Activated CD4-positive, alpha-beta T cell treated with anti-CD3 and anti-CD28 coated beads, Interleukin-2, amount 10 ng/mL, durations not matched to agents 7 days and 5 days (primary cell): ENCODE results near the gene ZBTB46. TPM values are rescaled to one million over a fixed set of nuclear protein-coding genes. Genes with fewer than 3 reads are reported as not detected.

Experiments used
- CTCF ChIA-PET: fragments of 350-600 bp; sonication (Branson Sonifier 250); formaldehyde crosslinking; loops from one replicate; lab custom pipeline; 2021; ENCODE audit warnings: antibody characterized with exemption; lab: Charles Lee
- POLR2A ChIA-PET: fragments of 350-600 bp; sonication (Branson Sonifier 250); formaldehyde crosslinking; loops from one replicate; lab custom pipeline; 2021; ENCODE audit warnings: antibody characterized with exemption; lab: Charles Lee
- DNase-seq: peaks from one replicate; pipeline ENCODE4 v3.0.0-alpha.2; 2020
- H3K27ac Mint-ChIP-seq: one replicate; pipeline ENCODE4 v1.8.0; 2021; ENCODE audit warnings: mild to moderate bottlenecking, moderate library complexity, mixed read lengths
- H3K27me3 Mint-ChIP-seq: one replicate; pipeline ENCODE4 v1.8.0; 2021; ENCODE audit warnings: mixed read lengths
- H3K36me3 Mint-ChIP-seq: one replicate; pipeline ENCODE4 v1.8.0; 2021; ENCODE audit warnings: low read depth, mixed read lengths
- H3K4me1 Mint-ChIP-seq: one replicate; pipeline ENCODE4 v1.8.0; 2021; ENCODE audit warnings: mixed read lengths
- H3K4me3 Mint-ChIP-seq: one replicate; pipeline ENCODE4 v1.8.0; 2021; ENCODE audit warnings: mild to moderate bottlenecking, moderate library complexity, mixed read lengths
- H3K9me3 Mint-ChIP-seq: one replicate; pipeline ENCODE4 v1.8.0; 2021; ENCODE audit warnings: mixed read lengths
- total RNA-seq, 2 experiments: library from RNA; stranded (reverse); gene quantifications; one replicate each; pipeline ENCODE4 v1.2.3, GENCODE V29; 2021

Gene ZBTB46
- total RNA-seq, 2 experiments from 2014 or later, result not detected

DNA sequence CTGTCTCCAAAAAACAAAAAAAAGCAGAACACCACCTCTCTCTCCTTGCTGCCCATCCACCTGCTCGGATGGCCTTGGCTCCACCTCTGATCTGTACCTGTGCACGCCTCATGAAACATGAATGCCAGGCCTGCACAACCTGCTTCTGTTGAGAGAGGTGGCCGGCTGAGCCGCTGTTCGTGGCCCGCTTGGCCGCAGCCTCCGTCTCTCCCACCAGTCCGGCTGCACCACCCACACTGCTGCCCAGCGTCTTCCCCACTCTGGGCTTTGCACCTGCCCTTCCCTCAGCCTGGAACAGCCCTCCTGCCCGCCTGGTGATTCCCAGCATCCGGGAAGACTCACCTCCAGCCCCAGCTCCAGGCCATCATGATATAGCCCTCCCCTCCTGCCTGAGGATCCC, 12.2 kb upstream of the ZBTB46 start:
- H3K27me3 Mint-ChIP-seq, result peaks cover 40% of the 10 kb centered on the region
- peaks cover 17% of the 10 kb centered on the region for H3K4me1 Mint-ChIP-seq
- ChIA-PET CTCF (no interaction called here), POLR2A (no interaction called here)
- no peaks in the 10 kb centered on the region for H3K36me3 Mint-ChIP-seq
- no peak overlapping the region for H3K4me3 Mint-ChIP-seq
- H3K9me3 Mint-ChIP-seq, result no peaks in the 10 kb centered on the region
- DNase-seq, result no peak
- no peak overlapping the region for H3K27ac Mint-ChIP-seq

- Mint-ChIP-seq H3K36me3 (no peaks in the 10 kb centered on the region), H3K4me3 (no peak overlapping the region), H3K9me3 (no peaks in the 10 kb centered on the region), H3K27me3 (peaks cover 41% of the 10 kb centered on the region), H3K4me1 (peaks cover 19% of the 10 kb centered on the region), H3K27ac (no peak overlapping the region)
- DNase-seq, result no peak
- CTCF ChIA-PET, result interaction anchor here (1.0 kb wide), 1 partner anchor 13 kb away, joined by 3 read pairs; no protein-coding TSS in a partner anchor
- POLR2A ChIA-PET, result no interaction called here
Observed at GRCh38 chr20:63842258-63842657, 11.2 kb upstream of the ZBTB46 start.

GRCh38 chr20:63840405-63840828, 9.4 kb upstream of the ZBTB46 start:
- Mint-ChIP-seq H3K4me3 (no peak overlapping the region), H3K4me1 (peaks cover 19% of the 10 kb centered on the region), H3K36me3 (no peaks in the 10 kb centered on the region), H3K9me3 (no peaks in the 10 kb centered on the region), H3K27ac (no peak overlapping the region), H3K27me3 (peaks cover 35% of the 10 kb centered on the region)
- no peak for DNase-seq
- ChIA-PET CTCF (no interaction called here), POLR2A (no interaction called here)

- Mint-ChIP-seq H3K27ac (no peak overlapping the region), H3K27me3 (peaks cover 28% of the 10 kb centered on the region), H3K36me3 (no peaks in the 10 kb centered on the region), H3K4me1 (peaks cover 15% of the 10 kb centered on the region), H3K9me3 (no peaks in the 10 kb centered on the region), H3K4me3 (no peak overlapping the region)
- ChIA-PET CTCF (interaction anchor here (0.6 kb wide), 1 partner anchor 26 kb away, joined by 3 read pairs; no protein-coding TSS in a partner anchor), POLR2A (interaction anchor here (0.6 kb wide), 1 partner anchor 133 kb away, joined by 4 read pairs; no protein-coding TSS in a partner anchor)
- DNase-seq, result no peak
Observed at GRCh38 chr20:63839620-63840019, 8.6 kb upstream of the ZBTB46 start.

DNA sequence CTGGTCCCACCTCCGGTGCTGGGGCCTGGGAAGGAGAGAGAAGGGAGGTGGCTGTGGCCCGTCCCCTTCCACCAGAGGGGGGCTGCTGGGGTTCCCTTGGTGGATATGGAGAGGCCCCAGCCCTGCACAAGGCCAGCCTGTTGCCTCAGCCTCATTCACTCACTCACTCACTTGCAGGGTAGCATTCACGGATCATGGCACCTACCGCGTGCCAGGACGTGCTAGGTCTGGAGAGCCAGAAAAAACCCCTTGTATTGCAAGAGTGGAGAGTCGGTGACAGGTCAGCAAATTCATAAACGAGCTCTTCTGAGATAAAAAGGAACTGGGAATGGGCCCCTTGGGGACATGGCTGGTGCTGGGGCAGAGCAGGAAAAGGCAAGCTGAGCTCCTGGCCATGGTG, 6.4 kb upstream of the ZBTB46 start:
- Mint-ChIP-seq H3K27me3 (peaks cover 30% of the 10 kb centered on the region), H3K4me1 (peaks cover 5% of the 10 kb centered on the region), H3K27ac (no peak overlapping the region), H3K9me3 (no peaks in the 10 kb centered on the region), H3K4me3 (no peak overlapping the region), H3K36me3 (no peaks in the 10 kb centered on the region)
- ChIA-PET POLR2A (no interaction called here), CTCF (interaction anchor here (0.7 to 1.2 kb wide), 2 partner anchors 10 to 300 kb away, joined by 3 read pairs; no protein-coding TSS in a partner anchor)
- DNase-seq, result no peak

DNA sequence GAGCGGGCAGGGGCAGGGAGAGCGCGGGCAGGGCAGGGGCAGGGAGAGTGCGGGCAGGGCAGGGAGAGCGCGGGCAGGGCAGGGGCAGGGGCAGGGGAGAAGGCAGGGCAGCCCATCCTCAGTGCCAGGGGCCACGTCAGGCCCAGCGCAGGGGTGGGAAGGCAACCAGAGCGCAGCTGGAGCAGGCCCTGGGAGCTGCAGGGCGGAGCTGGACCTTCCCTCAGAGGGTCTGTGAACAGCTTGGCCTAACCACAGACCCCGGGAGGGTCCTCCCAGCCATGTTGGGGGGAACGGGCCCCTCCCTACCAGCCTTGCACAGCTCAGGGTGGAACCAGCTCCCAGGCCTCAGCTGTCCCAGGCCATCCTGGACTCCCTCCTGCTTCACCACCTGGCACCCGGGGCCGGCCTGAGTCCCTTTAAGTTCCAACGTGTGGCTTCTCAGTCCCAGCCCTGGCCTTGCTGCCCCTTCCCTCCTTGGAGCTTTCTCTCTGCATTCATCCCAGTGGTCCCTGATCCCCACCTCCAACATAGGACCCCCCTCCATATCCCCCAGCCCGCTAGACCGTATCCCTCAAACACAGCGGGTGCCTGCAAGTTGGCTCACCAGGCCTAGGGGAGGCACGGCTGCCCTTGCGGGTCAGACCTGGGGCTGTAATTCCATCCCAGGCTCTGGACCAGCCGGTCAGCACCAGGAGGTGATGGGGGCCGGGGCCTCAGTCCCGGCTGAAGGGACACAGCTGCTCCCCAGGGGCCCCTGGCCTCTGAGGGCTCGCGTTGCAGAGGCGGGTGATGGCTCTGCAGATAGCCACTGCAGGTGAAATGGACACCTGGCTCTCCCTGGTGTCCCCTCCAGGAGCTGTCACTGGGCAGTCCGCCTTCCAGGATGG, 5.6 kb upstream of the ZBTB46 start:
- H3K27me3 Mint-ChIP-seq, result peaks cover 29% of the 10 kb centered on the region
- H3K27ac Mint-ChIP-seq, result no peak overlapping the region
- peaks cover 2% of the 10 kb centered on the region for H3K4me1 Mint-ChIP-seq
- no peak for DNase-seq
- H3K36me3 Mint-ChIP-seq, result no peaks in the 10 kb centered on the region
- H3K9me3 Mint-ChIP-seq, result no peaks in the 10 kb centered on the region
- CTCF ChIA-PET, result interaction anchor here (0.5 to 0.7 kb wide), 3 partner anchors 27 to 299 kb away, joined by 3 read pairs; no protein-coding TSS in a partner anchor
- no peak overlapping the region for H3K4me3 Mint-ChIP-seq
- POLR2A ChIA-PET, result no interaction called here

GRCh38 chr20:63835021-63835858, 4.2 kb upstream of the ZBTB46 start:
- Mint-ChIP-seq H3K27ac (no peak overlapping the region), H3K9me3 (no peaks in the 10 kb centered on the region), H3K36me3 (no peaks in the 10 kb centered on the region), H3K4me1 (peaks cover 2% of the 10 kb centered on the region), H3K27me3 (peaks cover 25% of the 10 kb centered on the region), H3K4me3 (no peak overlapping the region)
- ChIA-PET CTCF (interaction anchor here (0.6 kb wide), 1 partner anchor 399 kb away, joined by 4 read pairs; no protein-coding TSS in a partner anchor), POLR2A (no interaction called here)
- no peak for DNase-seq

GRCh38 chr20:63834491-63834880, 3.4 kb upstream of the ZBTB46 start:
- H3K36me3 Mint-ChIP-seq, result no peaks in the 10 kb centered on the region
- POLR2A ChIA-PET, result no interaction called here
- no peak overlapping the region for H3K27ac Mint-ChIP-seq
- peaks cover 8% of the 10 kb centered on the region for H3K4me1 Mint-ChIP-seq
- H3K27me3 Mint-ChIP-seq, result peaks cover 31% of the 10 kb centered on the region
- no peak overlapping the region for H3K4me3 Mint-ChIP-seq
- CTCF ChIA-PET, result interaction anchor here (0.6 kb wide), 1 partner anchor 398 kb away, joined by 4 read pairs; no protein-coding TSS in a partner anchor
- H3K9me3 Mint-ChIP-seq, result no peaks in the 10 kb centered on the region
- no peak for DNase-seq

- POLR2A ChIA-PET, result no interaction called here
- Mint-ChIP-seq H3K27me3 (peaks cover 36% of the 10 kb centered on the region), H3K27ac (no peak overlapping the region), H3K36me3 (no peaks in the 10 kb centered on the region), H3K4me1 (peaks cover 10% of the 10 kb centered on the region), H3K9me3 (no peaks in the 10 kb centered on the region), H3K4me3 (no peak overlapping the region)
- no peak for DNase-seq
- CTCF ChIA-PET, result no interaction called here
Observed at GRCh38 chr20:63833776-63834490, 2.9 kb upstream of the ZBTB46 start.

- H3K4me3 Mint-ChIP-seq, result peak overlapping the region; percentile 25
- H3K36me3 Mint-ChIP-seq, result no peaks in the 10 kb centered on the region
- CTCF ChIA-PET, result no interaction called here
Observed at GRCh38 chr20:63831993-63832686, 1.1 kb upstream of the ZBTB46 start.

GRCh38 chr20:63831646-63831992, 555 bp upstream of the ZBTB46 start:
- no peak overlapping the region for H3K27ac Mint-ChIP-seq
- H3K27me3 Mint-ChIP-seq, result peaks cover 42% of the 10 kb centered on the region
- no peaks in the 10 kb centered on the region for H3K9me3 Mint-ChIP-seq
- H3K4me3 Mint-ChIP-seq, result no peak overlapping the region
- DNase-seq, result no peak
- POLR2A ChIA-PET, result no interaction called here
- CTCF ChIA-PET, result no interaction called here
- no peaks in the 10 kb centered on the region for H3K36me3 Mint-ChIP-seq
- peaks cover 8% of the 10 kb centered on the region for H3K4me1 Mint-ChIP-seq

More at GRCh38 chr20:63831993-63832686, 1.1 kb upstream of the ZBTB46 start:
- peaks cover 42% of the 10 kb centered on the region for H3K27me3 Mint-ChIP-seq
- H3K9me3 Mint-ChIP-seq, result no peaks in the 10 kb centered on the region
- no peak for DNase-seq
- H3K4me1 Mint-ChIP-seq, result peaks cover 8% of the 10 kb centered on the region
- no peak overlapping the region for H3K27ac Mint-ChIP-seq
- POLR2A ChIA-PET, result no interaction called here
